VCaP (cell line): ENCODE measurements around the gene MAP7D2.

Source experiments
- H3K27ac ChIP-seq: fragments of 450-650 bp; 2 replicates; pipeline ENCODE4 v1.5.1; 2017
- CTCF ChIP-seq: fragments of 450-650 bp; conservative IDR thresholded peaks from 2 replicates; pipeline ENCODE4 v1.5.1; 2017; ENCODE audit warnings: mild to moderate bottlenecking, moderate library complexity

MAP7D2 gene

GRCh38 chrX:20056704-20057103 lies 60.0 kb downstream of the MAP7D2 start:
- TF ChIP-seq CTCF = no peak
- peak overlapping the region; percentile 74 for H3K27ac ChIP-seq

- no peak for TF ChIP-seq CTCF
- H3K27ac ChIP-seq = peak overlapping the region; percentile 36
These were observed 63.2 kb downstream of the MAP7D2 start for GRCh38 chrX:20053537-20053936.

GRCh38 chrX:20046864-20047263 lies 69.8 kb downstream of the MAP7D2 start:
- no peak for TF ChIP-seq CTCF
- no peak overlapping the region for H3K27ac ChIP-seq

GRCh38 chrX:20046223-20046622 lies 70.5 kb downstream of the MAP7D2 start:
- no peak for TF ChIP-seq CTCF

GRCh38 chrX:20042221-20042620 lies 74.5 kb downstream of the MAP7D2 start:
- no peak for TF ChIP-seq CTCF
- H3K27ac ChIP-seq = no peak overlapping the region

More at GRCh38 chrX:20046223-20046622, 70.5 kb downstream of the MAP7D2 start:
- H3K27ac ChIP-seq = no peak overlapping the region

- H3K27ac ChIP-seq = no peak overlapping the region
- TF ChIP-seq CTCF = no peak
These were observed 77.7 kb downstream of the MAP7D2 start for GRCh38 chrX:20038966-20039365.

GRCh38 chrX:20037186-20037585 lies 79.5 kb downstream of the MAP7D2 start:
- TF ChIP-seq CTCF = no peak
- H3K27ac ChIP-seq = no peak overlapping the region

- peak overlapping the region; percentile 97 for H3K27ac ChIP-seq
- no peak for TF ChIP-seq CTCF
These were observed 84.5 kb downstream of the MAP7D2 start for GRCh38 chrX:20032201-20032600.
